ENCODE data around the gene RDM1. TPM values are rescaled to one million over a fixed set of nuclear protein-coding genes. Genes with fewer than 3 reads are reported as not detected.

Gene RDM1
- polyA plus RNA-seq, 3 donors = not detected

DNA sequence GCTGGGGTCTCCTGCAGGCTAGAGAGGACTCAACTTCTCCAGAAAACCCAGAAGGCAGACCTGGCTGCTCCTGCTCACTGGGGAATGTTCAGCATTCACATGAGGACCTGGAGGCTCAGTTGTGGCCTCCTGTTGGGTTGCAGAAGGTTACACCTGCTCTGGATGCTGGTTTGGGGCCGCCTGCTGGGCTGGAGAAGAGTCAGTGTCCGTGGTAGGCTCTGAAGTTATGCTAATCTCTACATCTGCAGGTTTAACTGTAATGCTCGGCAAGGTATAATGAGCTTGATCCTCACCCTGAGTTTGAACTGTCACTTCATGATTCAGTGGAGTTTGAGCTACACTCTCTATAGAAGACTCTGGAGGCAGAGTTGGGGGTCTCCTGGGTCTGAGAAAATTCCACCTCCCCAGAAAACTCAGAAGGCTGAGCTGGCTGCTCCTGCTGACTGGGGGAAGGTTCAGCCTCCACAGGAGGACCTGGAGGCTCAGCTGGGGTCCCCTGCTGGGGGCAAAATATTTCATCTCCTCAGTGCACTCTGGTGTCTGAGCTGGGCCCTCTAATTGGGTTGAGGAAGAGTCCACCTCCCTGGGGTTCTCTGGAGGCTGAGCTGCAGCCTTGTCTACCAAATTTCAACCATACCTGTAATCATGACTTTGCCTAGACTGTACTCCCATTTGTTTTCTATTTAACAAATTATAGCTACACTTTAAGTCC lies 23.5 kb downstream of the RDM1 start:
- intact Hi-C loops (cut with micrococcal nuclease) = no loop called here
- no peak overlapping the region for H2AFZ ChIP-seq (ENCODE audit: insufficient read depth, low read depth, low read length, poor library complexity, severe bottlenecking)

DNA sequence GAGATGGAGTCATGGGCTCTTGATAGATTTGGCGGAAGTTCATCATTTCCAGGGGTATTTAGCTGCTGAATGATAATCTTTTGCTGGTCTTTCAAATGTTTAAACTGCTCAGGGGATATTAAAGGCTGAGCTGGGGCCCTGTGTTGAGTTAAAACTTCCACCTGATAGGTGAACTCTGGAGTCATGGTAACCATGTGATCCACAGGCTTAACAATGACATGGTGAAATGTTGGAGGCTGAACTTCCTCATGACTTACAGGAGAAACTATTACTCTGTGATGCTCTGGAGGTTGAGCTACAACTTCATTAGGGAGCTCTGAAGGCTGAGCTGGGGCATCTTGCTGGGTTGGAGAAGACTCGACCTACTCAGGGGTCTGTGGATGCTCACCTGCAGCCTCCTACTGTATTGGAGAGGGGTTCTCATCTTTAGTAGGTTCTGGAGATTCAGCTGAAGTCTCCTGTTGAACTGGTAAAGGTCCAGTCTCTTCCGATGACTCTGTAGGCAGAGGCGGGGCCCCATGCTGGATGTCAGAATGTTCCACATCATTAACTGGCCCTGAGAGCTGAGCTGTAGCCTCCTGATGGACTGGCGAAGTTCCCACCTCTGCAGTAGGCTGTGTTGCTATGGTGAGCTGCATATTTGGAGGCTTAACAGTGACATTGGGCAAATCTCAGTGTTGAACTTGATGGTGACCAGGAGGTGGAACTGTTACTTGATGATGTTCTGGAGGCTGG lies 24.2 kb downstream of the RDM1 start:
- no peak overlapping the region for H2AFZ ChIP-seq (ENCODE audit: insufficient read depth, low read depth, low read length, poor library complexity, severe bottlenecking)
- H4K20me1 ChIP-seq (ENCODE audit: insufficient read depth, low read length) = no peaks in the 10 kb centered on the region
- Mint-ChIP-seq H3K27ac (no peak overlapping the region), H3K4me1 (no peaks in the 10 kb centered on the region), H3K36me3 (no peaks in the 10 kb centered on the region), H3K27me3 (ENCODE audit: low read depth in 3 of 3) (peaks cover 0 to 3% (median 0%) of the 10 kb centered on the region in 3 donors), H3K9me3 (no peaks in the 10 kb centered on the region), H3K4me3 (no peak overlapping the region)
- WGBS (ENCODE audit: insufficient coverage) = 94% methylated on average over 3 of the region's 5 CpGs
- no peaks in the 10 kb centered on the region for H3K79me2 ChIP-seq (ENCODE audit: insufficient read depth, low read length)
- H3K27ac ChIP-seq (ENCODE audit: low read depth in 1 of 2, low read length in 2 of 2) = no peak overlapping the region
- no peak overlapping the region for H3K4me3 ChIP-seq (replicated peaks in 1 of 3; ENCODE audit: low read depth in 2 of 3, low read length in 3 of 3)
- H3K9me3 ChIP-seq (replicated peaks in 1 of 2; ENCODE audit: control insufficient read depth in 1 of 2, insufficient read depth in 1 of 2, low read length in 2 of 2) = no peaks in the 10 kb centered on the region
- H3K36me3 ChIP-seq (replicated peaks in 1 of 2; ENCODE audit: control insufficient read depth in 1 of 2, insufficient read depth in 2 of 2, low read length in 2 of 2) = no peaks in the 10 kb centered on the region
- H3K4me1 ChIP-seq (ENCODE audit: control insufficient read depth in 1 of 2, insufficient read depth in 2 of 2, low read length in 2 of 2) = no peaks in the 10 kb centered on the region
- H3K9ac ChIP-seq (ENCODE audit: insufficient read depth, low read length, poor library complexity, severe bottlenecking) = no peak overlapping the region
- no peak overlapping the region for H3K4me2 ChIP-seq (replicated peaks; ENCODE audit: extremely low read depth, low read length, poor library complexity, severe bottlenecking)
- intact Hi-C loops (cut with micrococcal nuclease) = no loop called here
- no peaks in the 10 kb centered on the region for H3K27me3 ChIP-seq (ENCODE audit: control insufficient read depth in 2 of 2, insufficient read depth in 2 of 2, low read length in 2 of 2)
- TF ChIP-seq, protein P1, sequence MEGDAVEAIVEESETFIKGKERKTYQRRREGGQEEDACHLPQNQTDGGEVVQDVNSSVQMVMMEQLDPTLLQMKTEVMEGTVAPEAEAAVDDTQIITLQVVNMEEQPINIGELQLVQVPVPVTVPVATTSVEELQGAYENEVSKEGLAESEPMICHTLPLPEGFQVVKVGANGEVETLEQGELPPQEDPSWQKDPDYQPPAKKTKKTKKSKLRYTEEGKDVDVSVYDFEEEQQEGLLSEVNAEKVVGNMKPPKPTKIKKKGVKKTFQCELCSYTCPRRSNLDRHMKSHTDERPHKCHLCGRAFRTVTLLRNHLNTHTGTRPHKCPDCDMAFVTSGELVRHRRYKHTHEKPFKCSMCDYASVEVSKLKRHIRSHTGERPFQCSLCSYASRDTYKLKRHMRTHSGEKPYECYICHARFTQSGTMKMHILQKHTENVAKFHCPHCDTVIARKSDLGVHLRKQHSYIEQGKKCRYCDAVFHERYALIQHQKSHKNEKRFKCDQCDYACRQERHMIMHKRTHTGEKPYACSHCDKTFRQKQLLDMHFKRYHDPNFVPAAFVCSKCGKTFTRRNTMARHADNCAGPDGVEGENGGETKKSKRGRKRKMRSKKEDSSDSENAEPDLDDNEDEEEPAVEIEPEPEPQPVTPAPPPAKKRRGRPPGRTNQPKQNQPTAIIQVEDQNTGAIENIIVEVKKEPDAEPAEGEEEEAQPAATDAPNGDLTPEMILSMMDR (IDR thresholded peaks at IDR 0.05) = no peak
- DNase-seq = no peak

More for the DNA sequence above, 23.5 kb downstream of the RDM1 start:
- peaks cover 0 to 3% (median 0%) of the 10 kb centered on the region in 3 donors for H3K27me3 Mint-ChIP-seq (ENCODE audit: low read depth in 3 of 3)
- H3K9me3 Mint-ChIP-seq = no peaks in the 10 kb centered on the region
- Histone ChIP-seq H3K36me3 (replicated peaks in 1 of 2; ENCODE audit: control insufficient read depth in 1 of 2, insufficient read depth in 2 of 2, low read length in 2 of 2) (no peaks in the 10 kb centered on the region), H3K9me3 (replicated peaks in 1 of 2; ENCODE audit: control insufficient read depth in 1 of 2, insufficient read depth in 1 of 2, low read length in 2 of 2) (no peaks in the 10 kb centered on the region), H3K27ac (ENCODE audit: low read depth in 1 of 2, low read length in 2 of 2) (no peak overlapping the region), H3K4me1 (ENCODE audit: control insufficient read depth in 1 of 2, insufficient read depth in 2 of 2, low read length in 2 of 2) (no peaks in the 10 kb centered on the region), H3K27me3 (ENCODE audit: control insufficient read depth in 2 of 2, insufficient read depth in 2 of 2, low read length in 2 of 2) (no peaks in the 10 kb centered on the region), H3K79me2 (ENCODE audit: insufficient read depth, low read length) (no peaks in the 10 kb centered on the region), H3K9ac (ENCODE audit: insufficient read depth, low read length, poor library complexity, severe bottlenecking) (no peak overlapping the region), H3K4me3 (replicated peaks in 1 of 3; ENCODE audit: low read depth in 2 of 3, low read length in 3 of 3) (no peak overlapping the region), H3K4me2 (replicated peaks; ENCODE audit: extremely low read depth, low read length, poor library complexity, severe bottlenecking) (no peak overlapping the region), H4K20me1 (ENCODE audit: insufficient read depth, low read length) (no peaks in the 10 kb centered on the region)
- no peaks in the 10 kb centered on the region for H3K4me1 Mint-ChIP-seq
- WGBS (ENCODE audit: insufficient coverage) = 89% methylated on average over 3 of the region's 3 CpGs
- H3K27ac Mint-ChIP-seq = no peak overlapping the region
- H3K4me3 Mint-ChIP-seq = no peak overlapping the region
- no peaks in the 10 kb centered on the region for H3K36me3 Mint-ChIP-seq
- TF ChIP-seq, protein P1 (IDR thresholded peaks at IDR 0.05) = no peak
- no peak for DNase-seq

Measured in CD14-positive monocyte (primary cell).